Liver (tissue), 9 donors: Measurements from ENCODE around the gene DCLRE1A. TPM values are rescaled to one million over a fixed set of nuclear protein-coding genes. Genes with fewer than 3 reads are reported as not detected.

Source experiments
- DNase-seq: peaks from one replicate; pipeline ENCODE4 v3.0.0-alpha.2; 2017; ENCODE audit warnings: low spot score
- H3K27ac ChIP-seq, 2 donors: one replicate each; pipeline ENCODE4 v1.7.0; 2013; ENCODE audit warnings: inconsistent platforms in 2 of 2, low read length in 2 of 2, control low read depth in 1 of 2, low read depth in 1 of 2, mild to moderate bottlenecking in 1 of 2
- H3K27me3 ChIP-seq, 4 donors: one replicate each; pipeline versions ENCODE4 v1.6.1 to v1.7.0; 2013; ENCODE audit warnings: low read length in 3 of 4, inconsistent platforms in 1 of 4, mild to moderate bottlenecking in 1 of 4, moderate library complexity in 1 of 4; ENCODE audit not compliant: control insufficient read depth in 4 of 4, insufficient read depth in 4 of 4
- H3K36me3 ChIP-seq, 4 donors: one replicate each; pipeline versions ENCODE4 v1.6.1 to v1.7.0; 2013; ENCODE audit warnings: low read length in 3 of 4, mild to moderate bottlenecking in 3 of 4, low read depth in 1 of 4, moderate library complexity in 1 of 4; ENCODE audit not compliant: control insufficient read depth in 4 of 4, insufficient read depth in 3 of 4
- H3K4me1 ChIP-seq, 4 donors: one replicate each; pipeline versions ENCODE4 v1.6.1 to v1.7.0; 2013; ENCODE audit warnings: low read length in 3 of 4, mild to moderate bottlenecking in 3 of 4, moderate library complexity in 1 of 4; ENCODE audit not compliant: control insufficient read depth in 4 of 4, insufficient read depth in 4 of 4
- H3K4me3 ChIP-seq, 3 donors: one replicate each; pipeline versions ENCODE4 v1.6.1 to v1.7.0; 2013; ENCODE audit warnings: low read length in 3 of 3, control low read depth in 1 of 3, low read depth in 1 of 3, mild to moderate bottlenecking in 1 of 3
- H3K9ac ChIP-seq, 2 donors: one replicate each; pipeline ENCODE4 v1.7.0; 2013; ENCODE audit warnings: low read length in 2 of 2, mild to moderate bottlenecking in 2 of 2, moderate library complexity in 2 of 2, control low read depth in 1 of 2, low read depth in 1 of 2
- H3K9me3 ChIP-seq, 4 donors: one replicate each; pipeline versions ENCODE4 v1.6.1 to v1.7.0; 2013; ENCODE audit warnings: low read length in 3 of 4; ENCODE audit not compliant: control insufficient read depth in 4 of 4
- ATF3 ChIP-seq: IDR thresholded peaks from 2 replicates; pipeline ENCODE4 v1.6.1; 2016; ENCODE audit warnings: antibody characterized with exemption
- CTCF ChIP-seq: fragments of 150-350 bp; IDR thresholded peaks from 2 replicates; pipeline ENCODE4 v1.5.1; 2017; ENCODE audit warnings: improper control_type of control experiment, low read depth, low read length; ENCODE audit not compliant: missing input control
- EGR1 ChIP-seq, 2 donors: IDR thresholded peaks; 2 replicates each; pipeline ENCODE4 v1.6.1; 2016 to 2018; ENCODE audit warnings: antibody characterized with exemption in 2 of 2, low read depth in 2 of 2
- FOXA1 ChIP-seq: IDR thresholded peaks from 2 replicates; pipeline ENCODE4 v1.6.1; 2016; ENCODE audit warnings: antibody characterized with exemption
- FOXA2 ChIP-seq: IDR thresholded peaks from 2 replicates; pipeline ENCODE4 v1.6.1; 2016; ENCODE audit warnings: antibody characterized with exemption
- GABPA ChIP-seq, 2 donors: IDR thresholded peaks in 1 of 2; conservative IDR thresholded peaks in 1 of 2; 2 replicates each; pipeline ENCODE4 v1.6.1; 2016; ENCODE audit warnings: antibody characterized with exemption in 2 of 2, mild to moderate bottlenecking in 1 of 2, moderate library complexity in 1 of 2
- HNF4A ChIP-seq, 2 donors: conservative IDR thresholded peaks; 2 replicates each; pipeline ENCODE4 v1.6.1; 2016; ENCODE audit warnings: antibody characterized with exemption in 2 of 2, mild to moderate bottlenecking in 2 of 2
- HNF4G ChIP-seq: IDR thresholded peaks from 2 replicates; pipeline ENCODE4 v1.6.1; 2016; ENCODE audit warnings: antibody characterized with exemption
- NR2F2 ChIP-seq: IDR thresholded peaks from 2 replicates; pipeline ENCODE4 v1.6.1; 2016; ENCODE audit warnings: antibody characterized with exemption
- RAD21 ChIP-seq, 2 donors: IDR thresholded peaks; 2 replicates each; pipeline ENCODE4 v1.6.1; 2016; ENCODE audit warnings: antibody characterized with exemption in 2 of 2, mild to moderate bottlenecking in 2 of 2
- RXRA ChIP-seq, 2 donors: IDR thresholded peaks; 2 replicates each; pipeline ENCODE4 v1.6.1; 2017 to 2018; ENCODE audit warnings: antibody characterized with exemption in 2 of 2, mild to moderate bottlenecking in 1 of 2
- SP1 ChIP-seq: IDR thresholded peaks from 2 replicates; pipeline ENCODE4 v1.6.1; 2018; ENCODE audit warnings: antibody characterized with exemption, mild to moderate bottlenecking
- TAF1 ChIP-seq: conservative IDR thresholded peaks from 2 replicates; pipeline ENCODE4 v1.6.1; 2016; ENCODE audit warnings: antibody characterized with exemption, mild to moderate bottlenecking
- YY1 ChIP-seq: IDR thresholded peaks from 2 replicates; pipeline ENCODE4 v1.6.1; 2016; ENCODE audit warnings: antibody characterized with exemption, mild to moderate bottlenecking
- WGBS: extraction: QIAGEN DNeasy Blood & Tissue Kit; methylation state at CpG from one replicate; pipeline ENCODE4 v1.1.7; 2013; 5-methylcytosine and 5-hydroxymethylcytosine counted together
- polyA plus RNA-seq, 2 donors: library from polyadenylated mRNA; stranded (reverse) in 1 of 2; unstranded in 1 of 2; fragments of 200-250 nt in 1 of 2; fragments of >200 nt in 1 of 2; fragmentation: Nextera tagmentation in 1 of 2; extraction: Ambion mirVana in 1 of 2; gene quantifications; one replicate each; pipeline versions ENCODE4 v1.2.1 to v1.2.3, GENCODE V29; 2013 to 2015
- total RNA-seq, 2 donors: library from RNA; depleted of rRNA; stranded (reverse); fragments of >200 nt; gene quantifications; one replicate each; pipeline ENCODE4 v1.2.3, GENCODE V29; 2014
- TF ChIP-seq, protein P1 (sequence below): IDR thresholded peaks from 2 replicates; pipeline ENCODE4 v1.6.1; 2016; ENCODE audit warnings: antibody characterized with exemption
- TF ChIP-seq, protein P2 (sequence below): IDR thresholded peaks from 2 replicates; pipeline ENCODE4 v1.6.1; 2016; ENCODE audit warnings: antibody characterized with exemption
- TF ChIP-seq, protein P3 (sequence below): IDR thresholded peaks from 2 replicates; pipeline ENCODE4 v1.6.1; 2016; ENCODE audit warnings: antibody characterized with exemption, mild to moderate bottlenecking
- donor health status: healthy.
- donor health status: healthy.
- donor health status: healthy.
- donor health status: healthy.
- donor health status: healthy.

The DCLRE1A gene
- total and polyA plus RNA-seq, 4 donors: 1.9 to 11.3 (median 6.4) TPM

DNA sequence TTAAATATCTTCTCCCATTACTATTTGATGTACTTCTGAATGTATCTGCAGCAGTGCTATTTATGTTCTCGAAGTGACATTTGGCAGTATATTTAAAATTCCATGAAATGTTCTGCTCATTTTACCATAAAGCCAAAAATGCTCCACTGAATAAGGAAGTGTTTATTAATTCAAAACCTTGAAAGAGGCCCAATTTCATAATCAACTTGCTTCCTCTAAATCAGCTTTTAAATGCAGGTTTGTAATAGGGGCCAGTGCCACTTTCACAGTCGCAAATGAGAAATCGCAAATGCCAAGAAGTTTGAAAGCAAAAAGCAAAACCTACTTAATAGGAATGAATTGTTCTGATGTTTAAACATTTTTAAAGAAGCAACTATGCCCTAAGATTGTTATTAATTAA lies 12.0 kb upstream of the DCLRE1A start:
- DNase-seq: no peak
- TF ChIP-seq EGR1 (IDR thresholded peaks at IDR 0.05; ENCODE audit: low read depth in 2 of 2) (no peak), CTCF (no peak), TAF1 (no peak), YY1 (no peak), HNF4A (conservative IDR thresholded peaks at IDR 0.05) (no peak), RAD21 (IDR thresholded peaks at IDR 0.05) (no peak), FOXA2 (no peak), FOXA1 (no peak), GABPA (IDR thresholded peaks at IDR 0.05 in 1 of 2, conservative IDR thresholded peaks at IDR 0.05 in 1 of 2) (no peak), SP1 (no peak), NR2F2 (no peak), RXRA (IDR thresholded peaks at IDR 0.05) (no peak), HNF4G (no peak), ATF3 (no peak)
- TF ChIP-seq, protein P1, sequence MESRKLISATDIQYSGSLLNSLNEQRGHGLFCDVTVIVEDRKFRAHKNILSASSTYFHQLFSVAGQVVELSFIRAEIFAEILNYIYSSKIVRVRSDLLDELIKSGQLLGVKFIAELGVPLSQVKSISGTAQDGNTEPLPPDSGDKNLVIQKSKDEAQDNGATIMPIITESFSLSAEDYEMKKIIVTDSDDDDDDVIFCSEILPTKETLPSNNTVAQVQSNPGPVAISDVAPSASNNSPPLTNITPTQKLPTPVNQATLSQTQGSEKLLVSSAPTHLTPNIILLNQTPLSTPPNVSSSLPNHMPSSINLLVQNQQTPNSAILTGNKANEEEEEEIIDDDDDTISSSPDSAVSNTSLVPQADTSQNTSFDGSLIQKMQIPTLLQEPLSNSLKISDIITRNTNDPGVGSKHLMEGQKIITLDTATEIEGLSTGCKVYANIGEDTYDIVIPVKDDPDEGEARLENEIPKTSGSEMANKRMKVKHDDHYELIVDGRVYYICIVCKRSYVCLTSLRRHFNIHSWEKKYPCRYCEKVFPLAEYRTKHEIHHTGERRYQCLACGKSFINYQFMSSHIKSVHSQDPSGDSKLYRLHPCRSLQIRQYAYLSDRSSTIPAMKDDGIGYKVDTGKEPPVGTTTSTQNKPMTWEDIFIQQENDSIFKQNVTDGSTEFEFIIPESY: no peak
- TF ChIP-seq, protein P2, sequence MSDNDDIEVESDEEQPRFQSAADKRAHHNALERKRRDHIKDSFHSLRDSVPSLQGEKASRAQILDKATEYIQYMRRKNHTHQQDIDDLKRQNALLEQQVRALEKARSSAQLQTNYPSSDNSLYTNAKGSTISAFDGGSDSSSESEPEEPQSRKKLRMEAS: no peak
- TF ChIP-seq, protein P3, sequence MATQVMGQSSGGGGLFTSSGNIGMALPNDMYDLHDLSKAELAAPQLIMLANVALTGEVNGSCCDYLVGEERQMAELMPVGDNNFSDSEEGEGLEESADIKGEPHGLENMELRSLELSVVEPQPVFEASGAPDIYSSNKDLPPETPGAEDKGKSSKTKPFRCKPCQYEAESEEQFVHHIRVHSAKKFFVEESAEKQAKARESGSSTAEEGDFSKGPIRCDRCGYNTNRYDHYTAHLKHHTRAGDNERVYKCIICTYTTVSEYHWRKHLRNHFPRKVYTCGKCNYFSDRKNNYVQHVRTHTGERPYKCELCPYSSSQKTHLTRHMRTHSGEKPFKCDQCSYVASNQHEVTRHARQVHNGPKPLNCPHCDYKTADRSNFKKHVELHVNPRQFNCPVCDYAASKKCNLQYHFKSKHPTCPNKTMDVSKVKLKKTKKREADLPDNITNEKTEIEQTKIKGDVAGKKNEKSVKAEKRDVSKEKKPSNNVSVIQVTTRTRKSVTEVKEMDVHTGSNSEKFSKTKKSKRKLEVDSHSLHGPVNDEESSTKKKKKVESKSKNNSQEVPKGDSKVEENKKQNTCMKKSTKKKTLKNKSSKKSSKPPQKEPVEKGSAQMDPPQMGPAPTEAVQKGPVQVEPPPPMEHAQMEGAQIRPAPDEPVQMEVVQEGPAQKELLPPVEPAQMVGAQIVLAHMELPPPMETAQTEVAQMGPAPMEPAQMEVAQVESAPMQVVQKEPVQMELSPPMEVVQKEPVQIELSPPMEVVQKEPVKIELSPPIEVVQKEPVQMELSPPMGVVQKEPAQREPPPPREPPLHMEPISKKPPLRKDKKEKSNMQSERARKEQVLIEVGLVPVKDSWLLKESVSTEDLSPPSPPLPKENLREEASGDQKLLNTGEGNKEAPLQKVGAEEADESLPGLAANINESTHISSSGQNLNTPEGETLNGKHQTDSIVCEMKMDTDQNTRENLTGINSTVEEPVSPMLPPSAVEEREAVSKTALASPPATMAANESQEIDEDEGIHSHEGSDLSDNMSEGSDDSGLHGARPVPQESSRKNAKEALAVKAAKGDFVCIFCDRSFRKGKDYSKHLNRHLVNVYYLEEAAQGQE: no peak

More for the DNA sequence above, 12.0 kb upstream of the DCLRE1A start:
- Histone ChIP-seq H3K4me1 (peaks cover 0 to 3% (median under 1%) of the 10 kb centered on the region in 4 donors), H3K27ac (no peak overlapping the region), H3K36me3 (peaks cover 1 to 7% (median 3%) of the 10 kb centered on the region in 4 donors), H3K27me3 (no peaks in the 10 kb centered on the region), H3K9ac (no peak overlapping the region), H3K4me3 (no peak overlapping the region), H3K9me3 (no peaks in the 10 kb centered on the region)
- WGBS: 83% methylated on average over 3 of the region's 3 CpGs
